CMK (cell line): Measurements from ENCODE around the gene MRPS27.

Source experiments
- DNase-seq: peaks from one replicate; pipeline ENCODE4 v3.0.0-alpha.2; 2010; ENCODE audit warnings: low read depth

MRPS27 gene

GRCh38 chr5:72290356-72291133 lies 29.5 kb downstream of the MRPS27 start:
- DNase-seq = no peak

GRCh38 chr5:72288924-72289323 lies 31.1 kb downstream of the MRPS27 start:
- no peak for DNase-seq

- DNase-seq = no peak
These were observed 33.2 kb downstream of the MRPS27 start for GRCh38 chr5:72286798-72287197.

- no peak for DNase-seq
These were observed 34.6 kb downstream of the MRPS27 start for GRCh38 chr5:72285424-72285821.

- no peak for DNase-seq
These were observed 35.2 kb downstream of the MRPS27 start for GRCh38 chr5:72284559-72285423.

- no peak for DNase-seq
These were observed 36.7 kb downstream of the MRPS27 start for GRCh38 chr5:72283358-72283757.

GRCh38 chr5:72282878-72283277 lies 37.2 kb downstream of the MRPS27 start:
- no peak for DNase-seq

- no peak for DNase-seq
These were observed 38.1 kb downstream of the MRPS27 start for GRCh38 chr5:72281764-72282499.

- no peak for DNase-seq
These were observed 38.6 kb downstream of the MRPS27 start for GRCh38 chr5:72281430-72281763.

GRCh38 chr5:72280581-72281069 lies 39.4 kb downstream of the MRPS27 start:
- peak; percentile 25 for DNase-seq

GRCh38 chr5:72276219-72276752 lies 43.8 kb downstream of the MRPS27 start:
- no peak for DNase-seq

GRCh38 chr5:72273547-72273946 lies 46.5 kb downstream of the MRPS27 start:
- DNase-seq = no peak

- no peak for DNase-seq
These were observed 47.6 kb downstream of the MRPS27 start for GRCh38 chr5:72272398-72272797.

GRCh38 chr5:72271702-72272101 lies 48.3 kb downstream of the MRPS27 start:
- DNase-seq = no peak

- no peak for DNase-seq
These were observed 50.0 kb downstream of the MRPS27 start for GRCh38 chr5:72270037-72270436.

- DNase-seq = no peak
These were observed 50.6 kb downstream of the MRPS27 start for GRCh38 chr5:72269411-72269780.

GRCh38 chr5:72268753-72269410 lies 51.2 kb downstream of the MRPS27 start:
- no peak for DNase-seq

GRCh38 chr5:72268260-72268659 lies 51.8 kb downstream of the MRPS27 start:
- no peak for DNase-seq

GRCh38 chr5:72267685-72268084 lies 52.4 kb downstream of the MRPS27 start:
- no peak for DNase-seq

- no peak for DNase-seq
These were observed 53.2 kb downstream of the MRPS27 start for GRCh38 chr5:72266862-72267261.

GRCh38 chr5:72265032-72265877 lies 54.8 kb downstream of the MRPS27 start:
- no peak for DNase-seq
